GM21390 (cell line): ENCODE measurements around the gene STEAP2.

ENCODE experiments used
- ATAC-seq: cut with Tn5 transposase; IDR thresholded peaks from one replicate; pipeline ENCODE4 v1.9.1; 2021; ENCODE audit not compliant: unreplicated experiment

The STEAP2 gene

GRCh38 chr7:90267263-90267858, 55.8 kb downstream of the STEAP2 start:
- no peak for ATAC-seq

DNA sequence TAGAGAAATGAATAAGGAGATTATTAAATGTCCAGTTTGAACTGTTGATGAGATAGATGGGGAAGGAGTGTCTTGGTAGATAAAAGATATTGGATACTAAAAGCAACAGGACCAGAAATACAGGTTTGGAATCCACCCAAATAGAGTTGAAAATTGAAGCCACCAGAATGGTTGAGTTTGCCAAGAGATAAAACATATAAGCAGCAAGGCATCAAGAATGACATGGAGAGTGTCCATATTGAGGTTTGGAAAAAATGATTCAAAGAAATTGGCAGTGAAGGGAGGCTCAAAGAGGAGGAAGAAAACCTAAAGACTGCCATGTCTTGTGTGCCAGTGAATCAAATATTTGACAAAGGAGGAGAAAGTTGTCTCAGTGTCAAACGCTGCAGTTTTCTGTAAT, 57.6 kb downstream of the STEAP2 start:
- ATAC-seq, result no peak

- no peak for ATAC-seq
Observed at GRCh38 chr7:90270431-90271178, 59.1 kb downstream of the STEAP2 start.

DNA sequence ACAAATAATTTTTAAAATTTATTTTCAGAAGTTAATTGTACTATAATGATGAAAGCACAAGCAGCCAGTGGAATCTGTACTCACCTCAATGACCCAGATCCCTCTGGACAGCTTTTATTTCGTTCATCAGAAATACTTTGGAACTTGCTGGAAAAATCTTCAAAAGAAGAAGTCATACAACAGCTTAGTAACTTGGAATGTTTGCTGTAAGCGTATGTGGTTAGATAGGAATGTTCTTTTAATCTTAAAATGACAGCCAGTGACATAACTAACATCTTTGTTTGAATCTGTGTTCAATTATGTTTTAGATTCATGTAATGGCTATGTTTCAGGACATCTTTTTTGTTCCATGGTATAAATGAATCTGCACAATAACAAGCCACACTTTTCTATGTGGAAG, 60.2 kb downstream of the STEAP2 start:
- ATAC-seq, result no peak

DNA sequence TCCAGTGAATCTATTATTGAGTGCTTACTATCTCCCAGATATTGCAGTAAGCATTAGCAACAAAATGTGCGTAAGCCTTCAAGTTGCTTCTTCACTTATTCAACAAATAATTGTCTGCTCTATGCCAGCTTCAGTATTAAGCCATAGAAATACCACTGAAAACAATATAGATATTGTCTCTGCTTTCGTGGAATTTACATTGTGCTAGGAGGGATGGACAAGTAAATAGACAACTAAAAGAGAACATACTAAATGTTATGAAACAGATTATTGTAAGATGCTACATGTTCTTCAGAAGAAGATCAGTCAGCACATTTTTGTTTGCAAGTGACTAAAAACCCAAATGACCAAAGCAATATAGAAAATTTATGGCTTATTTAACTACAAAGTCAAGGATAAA, 60.7 kb downstream of the STEAP2 start:
- no peak for ATAC-seq

DNA sequence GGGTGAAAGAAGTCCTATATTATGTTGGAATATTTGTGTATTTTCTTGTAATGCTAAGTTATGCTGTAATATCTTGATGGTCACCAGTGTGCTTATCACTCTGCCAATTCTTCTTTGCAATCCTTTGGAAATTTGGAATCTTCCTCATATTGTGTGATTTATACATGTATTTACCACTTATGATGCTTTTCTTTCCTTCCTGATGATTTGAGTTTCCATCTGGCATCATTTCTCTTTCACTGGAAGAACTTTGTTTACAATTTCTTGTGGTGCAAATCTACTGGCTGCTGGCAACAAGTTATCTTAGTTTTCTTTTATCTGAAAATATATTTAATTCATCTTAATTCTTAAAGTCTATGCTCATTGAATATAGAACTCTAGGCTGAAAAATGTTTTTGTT, 62.6 kb downstream of the STEAP2 start:
- ATAC-seq, result no peak

GRCh38 chr7:90276033-90276728, 64.6 kb downstream of the STEAP2 start:
- no peak for ATAC-seq
